ENCODE data around the gene FCHSD1.
A peak's percentile ranks its signal among the peaks of the same experiment; 100 is the strongest.
"Not testable (repeated sequence)": the region's sequence is repeated elsewhere in the genome, so short reads cannot be mapped to it uniquely, and the experiment has no call there.

FCHSD1 gene

GRCh38 chr5:141615991-141616720, 35.1 kb downstream of the FCHSD1 start:
- no peak for DNase-seq

- no peak for DNase-seq
Observed at GRCh38 chr5:141613344-141613743, 37.9 kb downstream of the FCHSD1 start.

- DNase-seq = no peak
Observed at GRCh38 chr5:141611289-141611688, 39.9 kb downstream of the FCHSD1 start.

- not testable (repeated sequence) for DNase-seq
Observed at GRCh38 chr5:141609921-141610320, 41.3 kb downstream of the FCHSD1 start.

GRCh38 chr5:141609044-141609443, 42.2 kb downstream of the FCHSD1 start:
- no peak for DNase-seq

GRCh38 chr5:141608557-141608956, 42.7 kb downstream of the FCHSD1 start:
- no peak for DNase-seq

- no peak for DNase-seq
Observed at GRCh38 chr5:141608046-141608445, 43.2 kb downstream of the FCHSD1 start.

GRCh38 chr5:141605523-141606277, 45.5 kb downstream of the FCHSD1 start:
- peak; percentile 87 to 89 for DNase-seq

- DNase-seq = peak; percentile 48 to 80
Observed at GRCh38 chr5:141603923-141604717, 47.1 kb downstream of the FCHSD1 start.

- no peak for DNase-seq
Observed at GRCh38 chr5:141602606-141603005, 48.6 kb downstream of the FCHSD1 start.

GRCh38 chr5:141598391-141599345, 52.5 kb downstream of the FCHSD1 start:
- peak in 1 of 2 donors; percentile 48 for DNase-seq

- DNase-seq = no peak
Observed at GRCh38 chr5:141597814-141598213, 53.4 kb downstream of the FCHSD1 start.

GRCh38 chr5:141597394-141597793, 53.8 kb downstream of the FCHSD1 start:
- no peak for DNase-seq

GRCh38 chr5:141596867-141597266, 54.4 kb downstream of the FCHSD1 start:
- no peak for DNase-seq

GRCh38 chr5:141590127-141590526, 61.1 kb downstream of the FCHSD1 start:
- no peak for DNase-seq
